Stimulated activated naive CD8-positive, alpha-beta T cell treated with anti-CD3 and anti-CD28 coated beads, Interleukin-15, Interleukin-2, amounts not matched to agents 100 ng/mL and 50 ng/mL, for 24 hours (primary cell): ENCODE data around the gene ZPLD1.

Experiments
- H3K27ac Mint-ChIP-seq: one replicate; pipeline ENCODE4 v1.8.0; 2021; ENCODE audit warnings: mild to moderate bottlenecking, mixed read lengths
- H3K27me3 Mint-ChIP-seq: one replicate; pipeline ENCODE4 v1.8.0; 2021; ENCODE audit warnings: mixed read lengths
- H3K36me3 Mint-ChIP-seq: one replicate; pipeline ENCODE4 v1.8.0; 2021; ENCODE audit warnings: low read depth, mixed read lengths
- H3K4me1 Mint-ChIP-seq: one replicate; pipeline ENCODE4 v1.8.0; 2021; ENCODE audit warnings: low read depth, mixed read lengths
- H3K4me3 Mint-ChIP-seq: one replicate; pipeline ENCODE4 v1.8.0; 2021; ENCODE audit warnings: mild to moderate bottlenecking, mixed read lengths
- H3K9me3 Mint-ChIP-seq: one replicate; pipeline ENCODE4 v1.8.0; 2021; ENCODE audit warnings: mixed read lengths

Gene ZPLD1

GRCh38 chr3:102481050-102481449, 46.2 kb downstream of the ZPLD1 start:
- Mint-ChIP-seq H3K27ac (no peak overlapping the region), H3K4me1 (no peaks in the 10 kb centered on the region), H3K36me3 (no peaks in the 10 kb centered on the region), H3K9me3 (no peaks in the 10 kb centered on the region), H3K4me3 (no peak overlapping the region), H3K27me3 (peaks cover 4% of the 10 kb centered on the region)

- Mint-ChIP-seq H3K27ac (no peak overlapping the region), H3K36me3 (no peaks in the 10 kb centered on the region), H3K4me3 (no peak overlapping the region), H3K9me3 (no peaks in the 10 kb centered on the region), H3K4me1 (no peaks in the 10 kb centered on the region), H3K27me3 (peaks cover 4% of the 10 kb centered on the region)
Observed at GRCh38 chr3:102483556-102483955, 48.7 kb downstream of the ZPLD1 start.

GRCh38 chr3:102484363-102484762, 49.5 kb downstream of the ZPLD1 start:
- peaks cover 4% of the 10 kb centered on the region for H3K27me3 Mint-ChIP-seq
- no peaks in the 10 kb centered on the region for H3K4me1 Mint-ChIP-seq
- no peak overlapping the region for H3K4me3 Mint-ChIP-seq
- H3K36me3 Mint-ChIP-seq: no peaks in the 10 kb centered on the region
- H3K27ac Mint-ChIP-seq: no peak overlapping the region
- H3K9me3 Mint-ChIP-seq: no peaks in the 10 kb centered on the region

- no peaks in the 10 kb centered on the region for H3K27me3 Mint-ChIP-seq
- H3K27ac Mint-ChIP-seq: no peak overlapping the region
- H3K9me3 Mint-ChIP-seq: no peaks in the 10 kb centered on the region
- H3K36me3 Mint-ChIP-seq: no peaks in the 10 kb centered on the region
- H3K4me3 Mint-ChIP-seq: no peak overlapping the region
- H3K4me1 Mint-ChIP-seq: no peaks in the 10 kb centered on the region
Observed at GRCh38 chr3:102485701-102486100, 50.9 kb downstream of the ZPLD1 start.

- H3K36me3 Mint-ChIP-seq: no peaks in the 10 kb centered on the region
- no peak overlapping the region for H3K4me3 Mint-ChIP-seq
- H3K9me3 Mint-ChIP-seq: no peaks in the 10 kb centered on the region
- H3K27ac Mint-ChIP-seq: no peak overlapping the region
- H3K4me1 Mint-ChIP-seq: no peaks in the 10 kb centered on the region
- H3K27me3 Mint-ChIP-seq: no peaks in the 10 kb centered on the region
Observed at GRCh38 chr3:102488331-102488730, 53.5 kb downstream of the ZPLD1 start.

GRCh38 chr3:102492300-102492699, 57.5 kb downstream of the ZPLD1 start:
- H3K4me3 Mint-ChIP-seq: no peak overlapping the region
- H3K36me3 Mint-ChIP-seq: no peaks in the 10 kb centered on the region
- H3K27me3 Mint-ChIP-seq: no peaks in the 10 kb centered on the region
- no peaks in the 10 kb centered on the region for H3K4me1 Mint-ChIP-seq
- H3K27ac Mint-ChIP-seq: no peak overlapping the region
- H3K9me3 Mint-ChIP-seq: no peaks in the 10 kb centered on the region

GRCh38 chr3:102497571-102497970, 62.8 kb downstream of the ZPLD1 start:
- Mint-ChIP-seq H3K9me3 (no peaks in the 10 kb centered on the region), H3K27ac (no peak overlapping the region), H3K4me1 (no peaks in the 10 kb centered on the region), H3K36me3 (no peaks in the 10 kb centered on the region), H3K27me3 (no peaks in the 10 kb centered on the region), H3K4me3 (no peak overlapping the region)

GRCh38 chr3:102505542-102505941, 70.7 kb downstream of the ZPLD1 start:
- no peaks in the 10 kb centered on the region for H3K27me3 Mint-ChIP-seq
- H3K9me3 Mint-ChIP-seq: peaks cover 4% of the 10 kb centered on the region
- no peak overlapping the region for H3K27ac Mint-ChIP-seq
- H3K4me3 Mint-ChIP-seq: no peak overlapping the region
- no peaks in the 10 kb centered on the region for H3K4me1 Mint-ChIP-seq
- H3K36me3 Mint-ChIP-seq: no peaks in the 10 kb centered on the region

GRCh38 chr3:102510663-102511062, 75.8 kb downstream of the ZPLD1 start:
- Mint-ChIP-seq H3K4me3 (no peak overlapping the region), H3K27ac (no peak overlapping the region), H3K9me3 (no peaks in the 10 kb centered on the region), H3K36me3 (no peaks in the 10 kb centered on the region), H3K27me3 (peaks cover 10% of the 10 kb centered on the region), H3K4me1 (no peaks in the 10 kb centered on the region)

- Mint-ChIP-seq H3K36me3 (no peaks in the 10 kb centered on the region), H3K4me3 (no peak overlapping the region), H3K4me1 (no peaks in the 10 kb centered on the region), H3K27ac (no peak overlapping the region), H3K9me3 (no peaks in the 10 kb centered on the region), H3K27me3 (peaks cover 10% of the 10 kb centered on the region)
Observed at GRCh38 chr3:102511168-102511567, 76.4 kb downstream of the ZPLD1 start.

GRCh38 chr3:102511639-102512038, 76.8 kb downstream of the ZPLD1 start:
- Mint-ChIP-seq H3K4me1 (no peaks in the 10 kb centered on the region), H3K27me3 (peaks cover 10% of the 10 kb centered on the region), H3K4me3 (no peak overlapping the region), H3K9me3 (no peaks in the 10 kb centered on the region), H3K27ac (no peak overlapping the region), H3K36me3 (no peaks in the 10 kb centered on the region)

- no peaks in the 10 kb centered on the region for H3K4me1 Mint-ChIP-seq
- H3K4me3 Mint-ChIP-seq: no peak overlapping the region
- H3K9me3 Mint-ChIP-seq: no peaks in the 10 kb centered on the region
- H3K27ac Mint-ChIP-seq: no peak overlapping the region
- H3K27me3 Mint-ChIP-seq: peaks cover 10% of the 10 kb centered on the region
- no peaks in the 10 kb centered on the region for H3K36me3 Mint-ChIP-seq
Observed at GRCh38 chr3:102512734-102513504, 78.1 kb downstream of the ZPLD1 start.

GRCh38 chr3:102514241-102514640, 79.4 kb downstream of the ZPLD1 start:
- Mint-ChIP-seq H3K9me3 (no peaks in the 10 kb centered on the region), H3K4me1 (no peaks in the 10 kb centered on the region), H3K4me3 (no peak overlapping the region), H3K36me3 (no peaks in the 10 kb centered on the region), H3K27me3 (peaks cover 17% of the 10 kb centered on the region), H3K27ac (no peak overlapping the region)

GRCh38 chr3:102521246-102521645, 86.4 kb downstream of the ZPLD1 start:
- Mint-ChIP-seq H3K27me3 (peaks cover 31% of the 10 kb centered on the region), H3K9me3 (no peaks in the 10 kb centered on the region), H3K4me1 (no peaks in the 10 kb centered on the region), H3K36me3 (no peaks in the 10 kb centered on the region), H3K27ac (no peak overlapping the region), H3K4me3 (no peak overlapping the region)

GRCh38 chr3:102525624-102526023, 90.8 kb downstream of the ZPLD1 start:
- H3K4me1 Mint-ChIP-seq: no peaks in the 10 kb centered on the region
- no peak overlapping the region for H3K27ac Mint-ChIP-seq
- no peak overlapping the region for H3K4me3 Mint-ChIP-seq
- peaks cover 24% of the 10 kb centered on the region for H3K27me3 Mint-ChIP-seq
- H3K9me3 Mint-ChIP-seq: no peaks in the 10 kb centered on the region
- no peaks in the 10 kb centered on the region for H3K36me3 Mint-ChIP-seq

GRCh38 chr3:102526865-102527264, 92.0 kb downstream of the ZPLD1 start:
- Mint-ChIP-seq H3K27ac (no peak overlapping the region), H3K36me3 (no peaks in the 10 kb centered on the region), H3K27me3 (peaks cover 24% of the 10 kb centered on the region), H3K9me3 (no peaks in the 10 kb centered on the region), H3K4me3 (no peak overlapping the region), H3K4me1 (no peaks in the 10 kb centered on the region)
